Endothelial cell of coronary artery (primary cell): ENCODE data around the gene FBXO48. TPM values are rescaled to one million over a fixed set of nuclear protein-coding genes. Genes with fewer than 3 reads are reported as not detected.

Experiments used
- total RNA-seq: library from RNA; depleted of rRNA; stranded (reverse); fragments of >200 nt; gene quantifications from 2 replicates; pipeline ENCODE4 v1.2.3, GENCODE V29; 2014

The FBXO48 gene
- 0.18 and 0.28 TPM in 2 replicates for total RNA-seq

GRCh38 chr2:68467077-68467960, at the start of gene FBXO48, which contains the start of gene APLF:
Gene FBXO48, minus strand, starts transcription at chr2:68467294. Its CDS starts 2,149 bp downstream, at chr2:68465145.
Gene APLF, plus strand, starts transcription at chr2:68467585. Its CDS starts 147 bp downstream, at chr2:68467732.

Other genes with a start within 250 kb of the FBXO48 start
- gene PPP3R1, start 214.8 kb downstream of the FBXO48 start, total RNA-seq = 17.2 and 22.6 TPM in 2 replicates
- gene CNRIP1, start 147.3 kb downstream of the FBXO48 start, total RNA-seq = 29.9 and 43.5 TPM in 2 replicates
- gene PLEK, start 102.0 kb downstream of the FBXO48 start, total RNA-seq = under 0.01 and 0.09 TPM in 2 replicates
- gene APLF, start 291 bp upstream of the FBXO48 start, total RNA-seq = 4.1 and 6.5 TPM in 2 replicates
- not detected in 2 replicates for gene PROKR1, start 176.3 kb upstream of the FBXO48 start, total RNA-seq